Suprapubic skin (tissue), 3 donors: ENCODE data around the gene HDAC11.

Source experiments
- EP300 ChIP-seq: sonication (generic); formaldehyde crosslinking; IDR thresholded peaks from one replicate; pipeline ENCODE4 v1.6.1; 2017; ENCODE audit warnings: antibody characterized with exemption
- TF ChIP-seq, protein P1 (sequence below), 2 donors: fragments of 200-600 bp in 1 of 2; fragments of 450-650 bp in 1 of 2; sonication (generic) in 1 of 2; IDR thresholded peaks; one replicate each; pipeline ENCODE4 v1.5.1; 2016 to 2019; ENCODE audit warnings: antibody characterized with exemption in 2 of 2, mild to moderate bottlenecking in 1 of 2, moderate library complexity in 1 of 2

DNA sequence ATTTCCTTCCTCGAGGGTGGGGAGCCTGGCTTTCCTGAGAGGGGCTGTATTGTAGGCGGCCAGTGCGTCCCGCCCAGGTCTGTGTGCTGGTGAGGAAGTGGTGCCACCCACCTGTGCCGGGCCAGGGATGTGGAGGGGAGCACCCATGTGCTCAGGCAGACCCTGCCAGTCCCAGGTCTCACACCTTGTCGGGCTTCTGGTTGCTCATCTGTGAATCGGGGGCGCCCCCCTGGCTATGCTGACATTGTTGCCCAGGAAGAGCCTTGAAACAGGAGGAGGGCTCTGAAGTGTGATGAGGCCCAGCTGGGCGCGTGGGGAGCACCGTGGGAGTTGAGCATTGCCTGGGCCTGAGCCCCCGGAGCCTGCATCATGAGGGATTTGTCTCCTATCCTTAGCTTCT, 73.6 kb downstream of the HDAC11 start:
- TF ChIP-seq EP300 = no peak
- TF ChIP-seq, protein P1, sequence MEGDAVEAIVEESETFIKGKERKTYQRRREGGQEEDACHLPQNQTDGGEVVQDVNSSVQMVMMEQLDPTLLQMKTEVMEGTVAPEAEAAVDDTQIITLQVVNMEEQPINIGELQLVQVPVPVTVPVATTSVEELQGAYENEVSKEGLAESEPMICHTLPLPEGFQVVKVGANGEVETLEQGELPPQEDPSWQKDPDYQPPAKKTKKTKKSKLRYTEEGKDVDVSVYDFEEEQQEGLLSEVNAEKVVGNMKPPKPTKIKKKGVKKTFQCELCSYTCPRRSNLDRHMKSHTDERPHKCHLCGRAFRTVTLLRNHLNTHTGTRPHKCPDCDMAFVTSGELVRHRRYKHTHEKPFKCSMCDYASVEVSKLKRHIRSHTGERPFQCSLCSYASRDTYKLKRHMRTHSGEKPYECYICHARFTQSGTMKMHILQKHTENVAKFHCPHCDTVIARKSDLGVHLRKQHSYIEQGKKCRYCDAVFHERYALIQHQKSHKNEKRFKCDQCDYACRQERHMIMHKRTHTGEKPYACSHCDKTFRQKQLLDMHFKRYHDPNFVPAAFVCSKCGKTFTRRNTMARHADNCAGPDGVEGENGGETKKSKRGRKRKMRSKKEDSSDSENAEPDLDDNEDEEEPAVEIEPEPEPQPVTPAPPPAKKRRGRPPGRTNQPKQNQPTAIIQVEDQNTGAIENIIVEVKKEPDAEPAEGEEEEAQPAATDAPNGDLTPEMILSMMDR (IDR thresholded peaks at IDR 0.05) = no peak
